Superior temporal gyrus (tissue), 1 donor: Measurements from ENCODE around the gene NCKAP5.

ENCODE experiments used
- DNase-seq: peaks from one replicate; pipeline ENCODE4 v3.0.0-alpha.2; 2016; ENCODE audit errors: extremely low spot score

Gene NCKAP5

GRCh38 chr2:133334923-133335322, 233.3 kb downstream of the NCKAP5 start:
- DNase-seq, result no peak

GRCh38 chr2:133333181-133333580, 235.1 kb downstream of the NCKAP5 start:
- no peak for DNase-seq

- no peak for DNase-seq
These were observed 236.8 kb downstream of the NCKAP5 start for GRCh38 chr2:133331436-133331835.

GRCh38 chr2:133326652-133327397, 241.4 kb downstream of the NCKAP5 start:
- DNase-seq, result peak; percentile 14

- no peak for DNase-seq
These were observed 244.1 kb downstream of the NCKAP5 start for GRCh38 chr2:133324150-133324561.

- DNase-seq, result no peak
These were observed 245.4 kb downstream of the NCKAP5 start for GRCh38 chr2:133322909-133323308.

- DNase-seq, result no peak
These were observed 251.1 kb downstream of the NCKAP5 start for GRCh38 chr2:133317178-133317577.

- no peak for DNase-seq
These were observed 251.7 kb downstream of the NCKAP5 start for GRCh38 chr2:133316557-133316956.

- no peak for DNase-seq
These were observed 253.0 kb downstream of the NCKAP5 start for GRCh38 chr2:133315280-133315679.

- no peak for DNase-seq
These were observed 253.5 kb downstream of the NCKAP5 start for GRCh38 chr2:133314795-133315194.

GRCh38 chr2:133312038-133312729, 256.1 kb downstream of the NCKAP5 start:
- DNase-seq, result no peak

GRCh38 chr2:133306236-133306635, 262.0 kb downstream of the NCKAP5 start:
- no peak for DNase-seq

- no peak for DNase-seq
These were observed 263.9 kb downstream of the NCKAP5 start for GRCh38 chr2:133304344-133304743.

- no peak for DNase-seq
These were observed 265.1 kb downstream of the NCKAP5 start for GRCh38 chr2:133303150-133303549.

- no peak for DNase-seq
These were observed 271.9 kb downstream of the NCKAP5 start for GRCh38 chr2:133296401-133296800.

GRCh38 chr2:133293544-133294353, 274.5 kb downstream of the NCKAP5 start:
- no peak for DNase-seq

GRCh38 chr2:133292259-133292658, 276.0 kb downstream of the NCKAP5 start:
- DNase-seq, result no peak

GRCh38 chr2:133287709-133288108, 280.6 kb downstream of the NCKAP5 start:
- DNase-seq, result no peak

- no peak for DNase-seq
These were observed 281.8 kb downstream of the NCKAP5 start for GRCh38 chr2:133286326-133286922.

- no peak for DNase-seq
These were observed 295.2 kb downstream of the NCKAP5 start for GRCh38 chr2:133273031-133273430.

- DNase-seq, result no peak
These were observed 297.2 kb downstream of the NCKAP5 start for GRCh38 chr2:133271105-133271504.

- no peak for DNase-seq
These were observed 297.7 kb downstream of the NCKAP5 start for GRCh38 chr2:133270550-133270949.
